GM12801 (cell line): ENCODE results near the gene TSPAN3.

ENCODE experiments used
- TF ChIP-seq, protein P1 (sequence below): IDR thresholded peaks from one replicate; pipeline ENCODE4 v1.5.1; 2011; ENCODE audit warnings: control low read depth; ENCODE audit not compliant: insufficient read length; ENCODE audit errors: extremely low read depth

Gene TSPAN3

DNA sequence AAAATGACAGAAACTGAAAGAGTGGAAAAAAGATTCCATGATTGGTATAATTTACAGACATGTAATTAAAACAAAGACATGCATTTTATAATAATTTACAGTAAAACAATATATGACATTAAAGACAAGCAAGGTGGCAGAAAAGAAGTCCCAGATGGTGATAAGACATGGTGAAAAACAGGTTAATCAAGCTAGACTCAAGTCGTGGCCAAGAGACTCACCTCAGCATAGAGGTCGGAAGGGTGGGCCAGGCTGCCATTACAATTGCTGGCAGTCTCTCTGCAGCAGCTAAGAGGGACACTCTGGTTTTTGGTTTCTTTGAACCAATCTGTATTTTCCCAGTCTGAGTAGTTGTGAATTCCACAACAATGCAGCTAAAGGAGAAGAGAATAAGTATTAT, 18.4 kb downstream of the TSPAN3 start:
- TF ChIP-seq, protein P1, sequence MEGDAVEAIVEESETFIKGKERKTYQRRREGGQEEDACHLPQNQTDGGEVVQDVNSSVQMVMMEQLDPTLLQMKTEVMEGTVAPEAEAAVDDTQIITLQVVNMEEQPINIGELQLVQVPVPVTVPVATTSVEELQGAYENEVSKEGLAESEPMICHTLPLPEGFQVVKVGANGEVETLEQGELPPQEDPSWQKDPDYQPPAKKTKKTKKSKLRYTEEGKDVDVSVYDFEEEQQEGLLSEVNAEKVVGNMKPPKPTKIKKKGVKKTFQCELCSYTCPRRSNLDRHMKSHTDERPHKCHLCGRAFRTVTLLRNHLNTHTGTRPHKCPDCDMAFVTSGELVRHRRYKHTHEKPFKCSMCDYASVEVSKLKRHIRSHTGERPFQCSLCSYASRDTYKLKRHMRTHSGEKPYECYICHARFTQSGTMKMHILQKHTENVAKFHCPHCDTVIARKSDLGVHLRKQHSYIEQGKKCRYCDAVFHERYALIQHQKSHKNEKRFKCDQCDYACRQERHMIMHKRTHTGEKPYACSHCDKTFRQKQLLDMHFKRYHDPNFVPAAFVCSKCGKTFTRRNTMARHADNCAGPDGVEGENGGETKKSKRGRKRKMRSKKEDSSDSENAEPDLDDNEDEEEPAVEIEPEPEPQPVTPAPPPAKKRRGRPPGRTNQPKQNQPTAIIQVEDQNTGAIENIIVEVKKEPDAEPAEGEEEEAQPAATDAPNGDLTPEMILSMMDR: no peak

GRCh38 chr15:77048135-77048876, 22.6 kb downstream of the TSPAN3 start:
- TF ChIP-seq, protein P1: no peak

GRCh38 chr15:77046704-77047412, 24.1 kb downstream of the TSPAN3 start:
- TF ChIP-seq, protein P1: no peak

DNA sequence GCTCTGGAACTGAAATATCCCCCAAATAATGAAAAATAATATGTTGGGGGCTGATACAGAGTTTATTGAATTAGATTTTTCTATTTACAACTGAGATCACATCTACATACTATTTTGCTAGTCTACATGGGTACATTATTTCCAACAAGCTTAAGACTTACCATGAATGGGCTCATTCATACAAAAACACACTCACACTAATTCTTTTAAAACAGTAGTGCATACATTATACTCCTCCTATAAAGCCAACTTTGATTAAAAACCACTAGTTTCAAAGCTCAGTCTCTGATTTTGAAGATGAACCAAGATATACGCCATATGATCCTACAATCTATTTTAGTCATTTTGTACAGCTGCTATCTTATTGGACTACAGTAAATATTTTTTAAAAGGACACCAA, 24.9 kb downstream of the TSPAN3 start:
- TF ChIP-seq, protein P1: no peak

- TF ChIP-seq, protein P1: no peak
Measured at GRCh38 chr15:77044228-77045042, 26.5 kb downstream of the TSPAN3 start.

DNA sequence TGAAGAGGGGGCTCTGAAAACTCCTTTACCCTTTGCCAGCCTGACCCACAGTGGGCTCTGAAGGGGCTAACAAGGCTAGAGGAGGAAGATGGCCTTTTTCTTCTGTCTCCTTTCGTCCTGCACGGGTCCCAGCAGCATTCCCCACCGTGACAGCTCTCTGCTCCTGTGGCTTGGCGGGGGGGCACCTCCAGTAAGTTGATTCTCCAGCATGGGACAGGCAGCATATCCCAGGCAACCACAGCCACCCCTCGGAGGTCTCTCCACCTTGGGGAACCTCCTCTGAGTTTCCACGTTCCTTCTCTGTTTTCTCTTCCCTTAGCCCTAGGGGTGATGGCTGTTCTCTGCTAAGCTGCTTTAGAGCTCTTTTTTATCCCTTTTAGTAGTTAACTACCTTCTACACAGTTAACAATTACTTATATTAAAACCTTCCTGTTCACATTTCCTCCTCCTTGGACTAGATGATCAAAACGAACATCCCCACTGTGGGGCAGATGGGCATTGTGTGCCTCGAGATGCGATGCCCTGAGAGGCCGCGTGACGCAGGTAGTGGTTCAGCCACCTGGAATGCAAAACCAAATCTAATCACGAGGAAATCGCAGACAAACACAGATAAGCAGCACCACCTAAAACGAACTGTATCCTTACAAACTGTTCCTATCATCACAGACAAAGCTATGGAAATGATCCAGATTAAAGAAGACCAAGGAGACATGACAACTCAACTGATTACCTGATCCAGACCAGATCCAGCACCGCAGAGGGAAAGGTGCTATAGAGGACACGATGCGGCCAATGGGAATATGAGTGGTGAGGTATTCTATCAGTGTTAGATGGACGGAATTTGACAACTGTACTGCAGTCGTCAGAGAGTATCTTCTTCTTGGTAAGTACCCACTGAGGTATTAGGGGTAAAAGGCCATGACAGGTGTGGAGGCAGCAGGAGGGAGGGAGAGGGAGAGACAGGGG, 27.7 kb downstream of the TSPAN3 start:
- TF ChIP-seq, protein P1: no peak
